Measurements from ENCODE around the gene HOXB4.

HOXB4 gene

DNA sequence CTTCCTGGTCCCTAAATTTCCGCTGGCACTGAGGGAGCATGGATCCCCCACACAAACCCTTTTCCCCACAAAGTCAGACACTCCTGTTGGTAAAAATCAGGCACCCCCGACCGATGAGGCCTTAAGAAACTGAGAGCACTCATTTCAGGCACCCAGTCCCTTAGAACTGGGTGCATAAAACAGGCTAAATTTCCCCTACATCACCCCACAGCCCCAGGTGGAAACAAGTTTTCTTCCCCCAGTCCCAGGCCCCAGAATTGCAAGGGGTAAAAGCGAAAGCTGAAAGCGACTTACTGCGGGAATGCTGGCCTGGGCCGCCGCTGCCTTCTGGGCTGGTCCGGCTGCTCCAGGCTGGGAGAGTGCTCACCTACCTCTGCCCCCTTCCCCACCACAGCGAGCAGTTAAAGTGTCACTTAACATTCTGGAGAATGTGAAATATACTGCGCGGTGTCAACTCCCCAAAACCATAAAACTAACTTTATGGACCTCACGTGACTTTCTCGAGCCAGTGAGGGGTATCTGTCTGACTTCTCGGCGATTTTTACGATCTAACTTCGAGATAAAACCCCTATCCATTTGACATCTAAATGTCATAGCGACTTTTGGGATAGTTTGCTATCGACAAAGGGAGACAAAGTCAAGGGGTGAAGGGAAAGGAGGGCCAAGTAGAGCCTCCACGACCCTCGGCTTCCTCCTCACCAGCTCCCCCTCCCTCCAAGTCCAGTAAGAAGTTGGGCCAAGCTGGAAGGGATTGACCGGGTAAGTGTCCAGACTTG is 11.9 kb upstream of the HOXB4 start, which contains the start of gene HOXB3:
TSS of gene HOXB3 (minus strand) at position 411 of the 776 bp plus-strand sequence. CDS start 37,767 bp downstream, outside the sequence.
- H3K4ac ChIP-seq (ENCODE audit: low read depth, low read length) = peak within 1 kb of the TSS; percentile 50
- H3K9ac ChIP-seq (ENCODE audit: low read length) = no peak within 1 kb of the TSS
- peak within 1 kb of the TSS; percentile 26 for H2AK5ac ChIP-seq (ENCODE audit: low read length)
- H3K79me2 ChIP-seq (ENCODE audit: control insufficient read depth, insufficient read depth, low read length, poor library complexity) = peaks cover 4% of the 10 kb centered on the region
- peak within 1 kb of the TSS; percentile 58 for H2BK12ac ChIP-seq (ENCODE audit: low read length)
- H3K27ac ChIP-seq (ENCODE audit: low read depth, low read length) = peak within 1 kb of the TSS; percentile 29
- peaks cover 12% of the 10 kb centered on the region for H3K79me1 ChIP-seq (ENCODE audit: low read length)
- H4K91ac ChIP-seq (ENCODE audit: low read depth, low read length) = peak within 1 kb of the TSS; percentile 32
- H2BK120ac ChIP-seq (ENCODE audit: insufficient read depth, low read length, poor library complexity) = peak within 1 kb of the TSS; percentile 34
- no peak within 1 kb of the TSS for H2AFZ ChIP-seq (ENCODE audit: insufficient read depth, low read length, poor library complexity)
- no peak within 1 kb of the TSS for H3K23ac ChIP-seq (ENCODE audit: low read length)
- H3K36me3 ChIP-seq (ENCODE audit: control insufficient read depth in 1 of 2, insufficient read depth in 2 of 2, low read length in 2 of 2) = peaks cover 2% of the 10 kb centered on the region in 2 experiments
- H3K4me3 ChIP-seq (ENCODE audit: low read depth, low read length) = no peak within 1 kb of the TSS
- no peaks in the 10 kb centered on the region for H3K9me3 ChIP-seq (ENCODE audit: insufficient read depth, low read depth, low read length)
- H2BK5ac ChIP-seq (ENCODE audit: low read depth, low read length, poor library complexity) = peak within 1 kb of the TSS; percentile 2
- no peak within 1 kb of the TSS for H4K12ac ChIP-seq (ENCODE audit: low read depth, low read length)
- peaks cover 29 to 47% of the 10 kb centered on the region in 2 experiments for H3K4me1 ChIP-seq (ENCODE audit: control insufficient read depth in 1 of 2, insufficient read depth in 2 of 2, low read length in 2 of 2)
- peak within 1 kb of the TSS; percentile 62 for H3K4me2 ChIP-seq (ENCODE audit: low read length)
- no peak within 1 kb of the TSS for H3K18ac ChIP-seq (ENCODE audit: low read length)
- H3K27me3 ChIP-seq (ENCODE audit: insufficient read depth, low read length) = no peaks in the 10 kb centered on the region
- no peak for DNase-seq
- peak within 1 kb of the TSS; percentile 58 for H4K8ac ChIP-seq (ENCODE audit: low read depth, low read length)
- WGBS (ENCODE audit: extremely low coverage, insufficient coverage, insufficient read length) = no CpG with 5 or more reads among the region's 23 CpGs
- peak within 1 kb of the TSS; percentile 42 for H3K14ac ChIP-seq (ENCODE audit: low read length)

DNA sequence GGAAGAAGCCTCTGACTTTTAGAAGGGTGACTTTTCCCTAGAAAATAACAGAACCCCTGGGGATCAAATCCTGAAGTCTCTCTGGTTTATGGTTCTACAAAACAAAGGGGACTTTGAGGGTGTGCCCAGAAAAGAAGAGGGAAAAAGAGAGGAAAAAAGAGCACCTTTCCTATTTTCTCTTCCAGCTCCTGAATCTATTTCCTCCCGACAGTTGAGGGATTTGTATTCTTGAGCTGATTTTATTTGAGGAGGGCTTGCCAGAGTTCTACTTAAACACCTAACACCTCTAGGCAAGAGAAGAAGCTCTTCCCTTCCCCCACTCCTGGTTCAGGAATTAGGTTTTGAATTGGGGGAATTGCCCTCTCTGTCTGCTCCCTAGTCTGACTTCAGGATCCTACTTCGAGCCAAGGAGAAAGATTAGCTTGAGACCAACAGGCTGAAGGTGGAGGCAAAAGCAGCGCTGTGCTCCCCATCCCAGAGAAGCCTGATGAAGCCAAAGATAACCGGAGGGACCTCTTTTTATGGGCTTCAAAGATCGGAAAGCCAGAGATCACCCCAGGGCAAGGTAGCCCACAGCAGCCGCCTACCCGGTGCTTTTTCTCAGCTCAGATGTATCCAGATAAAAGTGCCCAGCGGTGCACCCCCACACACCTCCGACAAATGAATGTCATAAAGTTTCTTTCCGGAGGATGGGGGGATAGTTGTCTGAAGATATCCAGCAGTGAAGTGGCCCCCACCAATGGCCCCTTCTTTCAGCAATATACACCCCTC is 11.1 kb upstream of the HOXB4 start:
- no peak overlapping the region for H4K12ac ChIP-seq (ENCODE audit: low read depth, low read length)
- H3K9me3 ChIP-seq (ENCODE audit: insufficient read depth, low read depth, low read length) = no peaks in the 10 kb centered on the region
- no peak overlapping the region for H3K4me3 ChIP-seq (ENCODE audit: low read depth, low read length)
- DNase-seq = no peak
- H3K4me2 ChIP-seq (ENCODE audit: low read length) = peak overlapping the region; percentile 62
- no peak overlapping the region for H2AFZ ChIP-seq (ENCODE audit: insufficient read depth, low read length, poor library complexity)
- peaks cover 29 to 47% of the 10 kb centered on the region in 2 experiments for H3K4me1 ChIP-seq (ENCODE audit: control insufficient read depth in 1 of 2, insufficient read depth in 2 of 2, low read length in 2 of 2)
- H4K91ac ChIP-seq (ENCODE audit: low read depth, low read length) = peak overlapping the region; percentile 32
- H3K27me3 ChIP-seq (ENCODE audit: insufficient read depth, low read length) = peaks cover under 1% of the 10 kb centered on the region
- no peaks in the 10 kb centered on the region for H3K36me3 ChIP-seq (ENCODE audit: control insufficient read depth in 1 of 2, insufficient read depth in 2 of 2, low read length in 2 of 2)
- peaks cover 10% of the 10 kb centered on the region for H3K79me1 ChIP-seq (ENCODE audit: low read length)
- H3K9ac ChIP-seq (ENCODE audit: low read length) = no peak overlapping the region
- peak overlapping the region; percentile 42 for H3K14ac ChIP-seq (ENCODE audit: low read length)
- no peak overlapping the region for H2BK12ac ChIP-seq (ENCODE audit: low read length)
- H3K23ac ChIP-seq (ENCODE audit: low read length) = no peak overlapping the region
- no peak overlapping the region for H3K18ac ChIP-seq (ENCODE audit: low read length)
- H2BK5ac ChIP-seq (ENCODE audit: low read depth, low read length, poor library complexity) = no peak overlapping the region
- no peak overlapping the region for H3K4ac ChIP-seq (ENCODE audit: low read depth, low read length)
- no CpG with 5 or more reads among the region's 10 CpGs for WGBS (ENCODE audit: extremely low coverage, insufficient coverage, insufficient read length)
- H4K8ac ChIP-seq (ENCODE audit: low read depth, low read length) = peak overlapping the region; percentile 24
- peaks cover 4% of the 10 kb centered on the region for H3K79me2 ChIP-seq (ENCODE audit: control insufficient read depth, insufficient read depth, low read length, poor library complexity)
- H2AK5ac ChIP-seq (ENCODE audit: low read length) = no peak overlapping the region
- H3K27ac ChIP-seq (ENCODE audit: low read depth, low read length) = peak overlapping the region; percentile 29
- peak overlapping the region; percentile 34 for H2BK120ac ChIP-seq (ENCODE audit: insufficient read depth, low read length, poor library complexity)

DNA sequence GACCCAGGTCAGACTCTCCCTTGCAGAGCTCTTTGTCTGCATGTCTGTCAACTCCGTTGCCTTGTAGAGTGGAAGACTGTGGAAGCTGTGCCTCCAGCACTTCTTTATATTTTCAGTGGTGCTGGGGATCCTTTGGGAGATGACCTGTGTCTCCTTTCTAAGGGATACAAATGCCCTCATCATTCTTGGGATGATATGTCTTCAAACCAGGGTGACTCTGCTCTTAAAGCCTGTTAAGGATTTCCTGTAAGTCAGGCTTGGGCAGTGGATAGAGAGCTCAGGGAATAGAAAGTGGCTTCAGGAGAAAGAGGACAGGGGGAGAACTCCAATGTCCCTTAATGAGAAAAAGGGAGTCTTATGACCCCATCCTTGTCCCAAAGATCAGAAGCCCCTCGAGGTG is 10.4 kb upstream of the HOXB4 start:
- Histone ChIP-seq H3K4me2 (ENCODE audit: low read length) (peak overlapping the region; percentile 62), H3K23ac (ENCODE audit: low read length) (no peak overlapping the region), H4K12ac (ENCODE audit: low read depth, low read length) (no peak overlapping the region), H2BK12ac (ENCODE audit: low read length) (peak overlapping the region; percentile 40), H3K9me3 (ENCODE audit: insufficient read depth, low read depth, low read length) (no peaks in the 10 kb centered on the region), H2AFZ (ENCODE audit: insufficient read depth, low read length, poor library complexity) (no peak overlapping the region), H3K27ac (ENCODE audit: low read depth, low read length) (no peak overlapping the region), H3K14ac (ENCODE audit: low read length) (no peak overlapping the region), H3K18ac (ENCODE audit: low read length) (no peak overlapping the region), H4K8ac (ENCODE audit: low read depth, low read length) (no peak overlapping the region), H3K4me1 (ENCODE audit: control insufficient read depth in 1 of 2, insufficient read depth in 2 of 2, low read length in 2 of 2) (peaks cover 28 to 47% of the 10 kb centered on the region in 2 experiments), H3K27me3 (ENCODE audit: insufficient read depth, low read length) (peaks cover 3% of the 10 kb centered on the region), H3K9ac (ENCODE audit: low read length) (no peak overlapping the region), H3K4ac (ENCODE audit: low read depth, low read length) (no peak overlapping the region), H3K36me3 (ENCODE audit: control insufficient read depth in 1 of 2, insufficient read depth in 2 of 2, low read length in 2 of 2) (no peaks in the 10 kb centered on the region), H2BK5ac (ENCODE audit: low read depth, low read length, poor library complexity) (no peak overlapping the region), H4K91ac (ENCODE audit: low read depth, low read length) (no peak overlapping the region), H2AK5ac (ENCODE audit: low read length) (no peak overlapping the region), H3K79me1 (ENCODE audit: low read length) (peaks cover 10% of the 10 kb centered on the region), H3K4me3 (ENCODE audit: low read depth, low read length) (no peak overlapping the region), H3K79me2 (ENCODE audit: control insufficient read depth, insufficient read depth, low read length, poor library complexity) (peaks cover 4% of the 10 kb centered on the region), H2BK120ac (ENCODE audit: insufficient read depth, low read length, poor library complexity) (peak overlapping the region; percentile 54)
- peak in 1 of 2 donors; percentile 27 for DNase-seq
- WGBS (ENCODE audit: extremely low coverage, insufficient coverage, insufficient read length) = no CpG with 5 or more reads among the region's 2 CpGs

DNA sequence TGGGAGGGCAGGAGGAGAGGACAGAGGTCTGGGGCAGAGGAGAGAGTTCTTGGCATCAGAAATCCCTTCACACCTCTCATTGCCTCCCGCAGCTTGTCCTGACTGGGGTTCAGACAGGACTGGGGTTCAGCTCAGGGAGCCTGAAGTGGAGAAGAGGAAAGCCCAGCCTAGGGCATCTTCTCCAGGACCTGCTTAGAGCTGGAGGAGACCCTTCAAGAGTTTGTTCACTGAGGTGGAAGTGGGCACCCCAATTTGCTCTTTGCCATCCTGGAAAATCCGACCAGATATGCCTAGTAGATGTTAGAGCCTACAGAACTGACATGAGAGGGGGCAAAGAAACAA is 9.9 kb upstream of the HOXB4 start:
- Histone ChIP-seq H3K79me1 (ENCODE audit: low read length) (peaks cover 6% of the 10 kb centered on the region), H3K9me3 (ENCODE audit: insufficient read depth, low read depth, low read length) (no peaks in the 10 kb centered on the region), H4K8ac (ENCODE audit: low read depth, low read length) (peak overlapping the region; percentile 12), H3K36me3 (ENCODE audit: control insufficient read depth in 1 of 2, insufficient read depth in 2 of 2, low read length in 2 of 2) (no peaks in the 10 kb centered on the region), H4K91ac (ENCODE audit: low read depth, low read length) (peak overlapping the region; percentile 25), H3K79me2 (ENCODE audit: control insufficient read depth, insufficient read depth, low read length, poor library complexity) (peaks cover under 1% of the 10 kb centered on the region), H3K23ac (ENCODE audit: low read length) (no peak overlapping the region), H2AFZ (ENCODE audit: insufficient read depth, low read length, poor library complexity) (no peak overlapping the region), H3K4me3 (ENCODE audit: low read depth, low read length) (no peak overlapping the region), H3K18ac (ENCODE audit: low read length) (no peak overlapping the region), H3K4me2 (ENCODE audit: low read length) (no peak overlapping the region), H3K4ac (ENCODE audit: low read depth, low read length) (no peak overlapping the region), H3K9ac (ENCODE audit: low read length) (no peak overlapping the region), H3K27me3 (ENCODE audit: insufficient read depth, low read length) (peaks cover 3% of the 10 kb centered on the region), H2BK5ac (ENCODE audit: low read depth, low read length, poor library complexity) (no peak overlapping the region), H2AK5ac (ENCODE audit: low read length) (peak overlapping the region; percentile 18), H3K4me1 (ENCODE audit: control insufficient read depth in 1 of 2, insufficient read depth in 2 of 2, low read length in 2 of 2) (peaks cover 24 to 43% of the 10 kb centered on the region in 2 experiments), H3K27ac (ENCODE audit: low read depth, low read length) (no peak overlapping the region), H4K12ac (ENCODE audit: low read depth, low read length) (no peak overlapping the region), H3K14ac (ENCODE audit: low read length) (no peak overlapping the region), H2BK12ac (ENCODE audit: low read length) (peak overlapping the region; percentile 15), H2BK120ac (ENCODE audit: insufficient read depth, low read length, poor library complexity) (peak overlapping the region; percentile 11)
- no CpG with 5 or more reads among the region's 2 CpGs for WGBS (ENCODE audit: extremely low coverage, insufficient coverage, insufficient read length)
- DNase-seq = no peak

Data from trophoblast cell (in vitro differentiated cells and primary cell).